GM12875 (cell line): ENCODE data around the gene STKLD1.

Experiments
- H3K4me3 ChIP-seq: one replicate; pipeline ENCODE4 v1.5.1; 2011; ENCODE audit warnings: low read depth, low read length, control low read depth
- CTCF ChIP-seq: IDR thresholded peaks from 2 replicates; pipeline ENCODE4 v1.5.1; 2011; ENCODE audit warnings: low read depth, mild to moderate bottlenecking, control low read depth, inconsistent platforms, low read length, moderate library complexity, borderline replicate concordance; ENCODE audit not compliant: insufficient read depth

The STKLD1 gene

DNA sequence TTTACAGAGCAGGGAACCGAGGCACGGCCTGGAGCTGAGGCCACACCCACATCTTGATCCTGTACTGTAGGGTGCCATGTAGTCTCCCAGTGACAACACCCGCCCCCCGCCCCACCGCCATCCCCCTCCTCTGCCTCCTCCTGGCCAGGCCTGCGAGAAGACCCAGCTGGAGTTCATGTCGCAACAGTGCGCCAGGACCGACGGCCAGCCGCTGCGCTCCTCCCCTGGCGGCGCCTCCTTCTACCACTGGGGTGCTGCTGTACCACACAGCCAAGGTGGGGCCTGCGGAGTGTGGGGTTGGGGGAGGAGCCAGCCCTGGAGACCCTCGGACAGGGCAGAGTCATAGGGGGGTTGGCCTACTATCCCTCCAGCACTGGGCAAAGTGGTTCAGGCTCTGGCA is 60.5 kb downstream of the STKLD1 start:
- no peak overlapping the region for H3K4me3 ChIP-seq
- no peak for TF ChIP-seq CTCF

- TF ChIP-seq CTCF: peak; percentile 73
- no peak overlapping the region for H3K4me3 ChIP-seq
Measured at GRCh38 chr9:133437753-133438531, 61.8 kb downstream of the STKLD1 start.

DNA sequence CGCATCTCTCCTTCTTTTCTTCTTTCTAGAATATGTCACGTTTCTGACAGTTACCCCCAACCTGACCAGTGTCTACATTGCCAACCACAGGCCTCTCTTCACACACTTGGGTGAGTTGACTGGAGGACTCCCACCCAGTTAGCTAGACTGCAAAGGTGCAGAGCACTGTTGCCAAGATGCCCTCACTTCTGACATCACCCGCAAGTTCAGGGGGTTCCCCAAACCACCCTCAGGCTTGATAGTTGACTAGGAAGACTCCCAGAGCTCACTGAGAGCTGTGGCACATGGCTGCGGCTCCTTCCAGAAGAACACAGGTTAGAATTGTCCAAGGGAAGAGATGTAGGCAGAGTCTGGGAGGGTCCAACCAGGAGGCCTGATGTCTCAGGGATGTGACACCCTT is 63.2 kb downstream of the STKLD1 start:
- H3K4me3 ChIP-seq: no peak overlapping the region
- no peak for TF ChIP-seq CTCF

DNA sequence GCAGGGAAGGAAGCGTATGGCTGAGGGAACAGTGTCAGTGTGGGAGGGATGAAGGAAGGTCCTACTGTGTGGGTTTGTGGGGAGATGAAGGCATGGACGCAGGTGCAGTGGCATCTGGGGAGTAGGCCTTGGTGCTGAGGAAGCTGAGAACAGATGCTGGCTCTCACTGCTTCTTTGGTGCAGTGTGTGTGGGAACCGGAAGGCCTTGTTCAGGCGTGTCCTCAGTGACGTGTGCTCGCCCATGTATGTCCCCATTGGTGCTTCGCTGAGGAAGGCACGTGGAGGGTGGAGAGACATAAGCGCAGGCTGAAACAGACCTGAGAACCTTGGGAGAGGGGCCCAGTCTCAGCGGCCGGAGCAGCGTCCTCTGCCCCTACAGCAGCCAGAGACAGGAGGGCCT is 64.7 kb downstream of the STKLD1 start:
- H3K4me3 ChIP-seq: no peak overlapping the region
- TF ChIP-seq CTCF: no peak

- no peak for TF ChIP-seq CTCF
- no peak overlapping the region for H3K4me3 ChIP-seq
Measured at GRCh38 chr9:133441571-133441970, 65.4 kb downstream of the STKLD1 start.

- TF ChIP-seq CTCF: no peak
- no peak overlapping the region for H3K4me3 ChIP-seq
Measured at GRCh38 chr9:133443248-133443647, 67.1 kb downstream of the STKLD1 start.

DNA sequence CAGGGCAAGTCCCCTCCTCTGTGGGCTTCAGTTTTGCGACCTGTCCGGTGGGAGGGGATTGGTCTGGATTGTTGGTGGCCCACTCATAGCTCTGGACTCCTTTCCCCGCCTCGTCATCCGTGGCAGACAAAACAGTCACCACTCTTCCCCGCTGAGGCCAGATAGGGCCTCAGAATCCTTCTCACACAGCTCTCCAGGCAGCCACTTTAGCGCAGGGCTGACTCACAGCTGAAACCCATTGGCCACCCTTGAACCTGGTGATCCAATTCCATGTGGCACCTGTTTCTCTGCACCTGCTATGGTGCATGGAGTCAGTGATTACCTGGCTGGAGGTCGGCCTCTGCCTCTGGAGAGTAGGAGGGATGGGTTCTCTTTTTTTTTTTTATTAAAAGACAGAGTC is 67.8 kb downstream of the STKLD1 start:
- TF ChIP-seq CTCF: no peak
- H3K4me3 ChIP-seq: no peak overlapping the region
